Fibroblast of lung (primary cell): Measurements from ENCODE around the gene EXOC6B. TPM values are rescaled to one million over a fixed set of nuclear protein-coding genes. Genes with fewer than 3 reads are reported as not detected.
A peak's percentile ranks its signal among the peaks of the same experiment; 100 is the strongest.

Source experiments
- DNase-seq, 2 donors: peaks; one replicate each; pipeline versions ENCODE4 v3.0.0 to v3.0.0-alpha.2; 2010; ENCODE audit warnings: low read depth in 2 of 2
- H2AFZ ChIP-seq: 2 replicates; pipeline ENCODE4 v1.5.1; 2012; ENCODE audit warnings: low read length, control low read depth, inconsistent platforms
- H3K27ac ChIP-seq: 2 replicates; pipeline ENCODE4 v1.5.1; 2011; ENCODE audit warnings: low read length, control low read depth; ENCODE audit not compliant: insufficient read depth
- H3K27me3 ChIP-seq: 2 replicates; pipeline ENCODE4 v1.5.1; 2011; ENCODE audit warnings: mild to moderate bottlenecking, low read length; ENCODE audit not compliant: control insufficient read depth, insufficient read depth
- H3K36me3 ChIP-seq: 2 replicates; pipeline ENCODE4 v1.5.1; 2011; ENCODE audit warnings: low read length; ENCODE audit not compliant: control insufficient read depth, insufficient read depth
- H3K4me1 ChIP-seq: 2 replicates; pipeline ENCODE4 v1.5.1; 2011; ENCODE audit warnings: low read length; ENCODE audit not compliant: control insufficient read depth, insufficient read depth; ENCODE audit errors: extremely low read depth
- H3K4me2 ChIP-seq: 2 replicates; pipeline ENCODE4 v1.5.1; 2011; ENCODE audit warnings: low read length, control low read depth; ENCODE audit not compliant: insufficient read depth; ENCODE audit errors: extremely low read depth
- H3K4me3 ChIP-seq, 4 experiments: fragments of 200-600 bp in 1 of 4; sonication (generic) in 1 of 4; replicated peaks in 1 of 4; 2 replicates each; pipeline ENCODE4 v1.5.1; 2011 to 2016; ENCODE audit warnings: low read length in 4 of 4, low read depth in 3 of 4, mild to moderate bottlenecking in 3 of 4, control low read depth in 2 of 4, inconsistent platforms in 1 of 4, mixed read lengths in 1 of 4; ENCODE audit not compliant: insufficient read depth in 1 of 4; ENCODE audit errors: control extremely low read depth in 1 of 4
- H3K79me2 ChIP-seq: 2 replicates; pipeline ENCODE4 v1.5.1; 2012; ENCODE audit warnings: mild to moderate bottlenecking, low read length, inconsistent platforms; ENCODE audit not compliant: control insufficient read depth, insufficient read depth
- H3K9ac ChIP-seq: 2 replicates; pipeline ENCODE4 v1.5.1; 2011; ENCODE audit warnings: mild to moderate bottlenecking, low read length, control low read depth; ENCODE audit not compliant: insufficient read depth
- H3K9me3 ChIP-seq: 2 replicates; pipeline ENCODE4 v1.5.1; 2012; ENCODE audit warnings: low read depth, low read length; ENCODE audit not compliant: control insufficient read depth, insufficient read depth
- H4K20me1 ChIP-seq: 2 replicates; pipeline ENCODE4 v1.5.1; 2011; ENCODE audit warnings: low read length; ENCODE audit not compliant: control insufficient read depth, insufficient read depth; ENCODE audit errors: extremely low read depth
- CTCF ChIP-seq, 2 donors: IDR thresholded peaks in 1 of 2; conservative IDR thresholded peaks in 1 of 2; 1 replicate in 1 of 2; 2 replicates in 1 of 2; pipeline ENCODE4 v1.5.1; 2011 to 2012; ENCODE audit warnings: low read length in 2 of 2, control low read depth in 1 of 2, inconsistent platforms in 1 of 2, low read depth in 1 of 2, mild to moderate bottlenecking in 1 of 2
- EZH2 ChIP-seq: IDR thresholded peaks from 2 replicates; pipeline ENCODE4 v1.5.1; 2012; ENCODE audit warnings: low read length, control low read depth, mild to moderate bottlenecking; ENCODE audit errors: missing control alignments
- polyA plus RNA-seq, 2 donors: library from polyadenylated mRNA; depleted of rRNA in 1 of 2; stranded (reverse) in 1 of 2; unstranded in 1 of 2; fragments of >200 nt; gene quantifications; 2 replicates each; pipeline ENCODE4 v1.2.1, GENCODE V29; 2011 to 2012; ENCODE audit warnings: missing spikeins in 1 of 2
- total RNA-seq: library from RNA; depleted of rRNA; stranded (reverse); fragments of >200 nt; gene quantifications from 2 replicates; pipeline ENCODE4 v1.2.1, GENCODE V29; 2014

EXOC6B gene
- total and polyA plus RNA-seq, 2 donors (not counting 1 experiment from before 2014, with no cell fraction given) = 26.3 to 36.5 TPM

DNA sequence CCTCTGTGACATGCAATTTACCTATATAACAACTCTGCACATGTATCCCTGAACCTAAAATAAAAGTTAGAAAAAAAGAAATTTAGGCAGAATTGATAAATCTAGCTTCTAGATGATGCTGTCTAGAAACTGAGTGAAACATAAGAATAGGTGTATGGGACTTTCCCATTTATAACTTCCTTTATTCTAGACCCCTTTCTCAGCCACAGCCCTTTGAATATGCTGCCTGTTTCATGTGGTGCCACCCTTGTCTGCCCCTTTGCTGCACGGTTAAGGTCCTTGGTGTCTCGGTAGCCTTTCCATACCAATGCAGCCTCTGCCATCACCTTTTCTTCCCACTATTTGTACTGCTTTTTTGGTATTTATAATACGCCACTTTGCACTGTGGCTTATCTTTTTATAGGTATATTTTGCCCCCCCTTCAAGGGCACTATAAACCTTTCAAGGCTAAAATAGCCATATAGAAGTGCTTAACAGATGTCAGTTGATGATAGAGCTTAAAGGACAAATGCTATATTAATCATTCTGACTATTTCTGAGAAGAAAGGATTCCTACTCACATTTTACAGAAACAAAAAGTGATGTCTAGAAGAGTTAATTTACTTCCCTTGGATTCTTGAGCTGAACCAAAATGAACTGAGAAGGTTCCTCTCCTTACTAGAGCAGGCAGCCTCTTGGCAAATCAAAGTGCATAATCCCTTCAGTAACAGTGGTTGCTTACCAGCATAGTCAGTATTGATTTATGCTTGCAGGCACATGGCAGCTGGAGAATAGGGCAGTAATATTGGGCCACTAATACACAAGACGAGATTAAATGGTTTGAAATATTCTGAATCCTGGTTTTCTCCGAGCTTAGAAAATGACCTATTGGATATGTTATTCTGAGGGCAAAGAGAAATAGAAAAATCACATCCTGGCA lies 590.1 kb downstream of the EXOC6B start:
- H3K27ac ChIP-seq = no peak overlapping the region
- peak in 1 of 2 donors; percentile 6 for DNase-seq
- no peak overlapping the region for H3K4me3 ChIP-seq
- peaks cover 2% of the 10 kb centered on the region for H3K4me1 ChIP-seq
- no peak overlapping the region for H2AFZ ChIP-seq
- TF ChIP-seq EZH2 (no peak), CTCF (conservative IDR thresholded peaks at IDR 0.05 in 1 of 2, IDR thresholded peaks at IDR 0.05 in 1 of 2; ENCODE audit: low read depth in 1 of 2, low read length in 2 of 2) (no peak)
- H3K27me3 ChIP-seq = no peaks in the 10 kb centered on the region
- H3K9me3 ChIP-seq = no peaks in the 10 kb centered on the region
- H4K20me1 ChIP-seq = no peaks in the 10 kb centered on the region
- H3K36me3 ChIP-seq = no peaks in the 10 kb centered on the region
- no peak overlapping the region for H3K4me2 ChIP-seq
- H3K9ac ChIP-seq = no peak overlapping the region
- no peaks in the 10 kb centered on the region for H3K79me2 ChIP-seq

DNA sequence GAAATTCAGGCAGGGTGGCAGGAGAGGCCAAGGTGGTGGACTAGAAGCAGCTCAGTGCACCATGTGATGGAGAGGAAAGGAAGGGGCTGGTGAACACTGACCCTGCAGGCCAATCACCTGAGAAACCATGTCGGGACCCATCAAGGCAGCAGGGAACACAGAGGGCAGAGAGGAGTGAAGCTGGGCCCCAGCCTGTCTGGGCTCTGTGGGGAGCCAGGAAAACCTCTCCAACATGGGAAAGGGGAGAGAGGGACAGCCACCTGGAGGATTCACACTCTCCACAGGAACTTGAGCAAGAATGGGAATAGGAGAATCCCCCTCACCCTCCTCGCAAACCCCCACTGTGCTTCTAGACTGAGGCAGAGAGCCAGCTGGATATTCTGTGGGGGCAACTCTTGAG lies 592.6 kb downstream of the EXOC6B start:
- Histone ChIP-seq H3K9me3 (no peaks in the 10 kb centered on the region), H3K9ac (no peak overlapping the region)

More for the DNA sequence above, 592.6 kb downstream of the EXOC6B start:
- peaks cover 2% of the 10 kb centered on the region for H3K4me1 ChIP-seq
- no peak overlapping the region for H3K4me2 ChIP-seq
- H3K4me3 ChIP-seq = no peak overlapping the region
- H3K27ac ChIP-seq = no peak overlapping the region
- TF ChIP-seq CTCF (conservative IDR thresholded peaks at IDR 0.05 in 1 of 2, IDR thresholded peaks at IDR 0.05 in 1 of 2; ENCODE audit: low read depth in 1 of 2, low read length in 2 of 2) (no peak), EZH2 (no peak)
- DNase-seq = no peak
- no peaks in the 10 kb centered on the region for H3K27me3 ChIP-seq
- no peak overlapping the region for H2AFZ ChIP-seq
- no peaks in the 10 kb centered on the region for H3K79me2 ChIP-seq
- no peaks in the 10 kb centered on the region for H4K20me1 ChIP-seq
- no peaks in the 10 kb centered on the region for H3K36me3 ChIP-seq
